T47D (cell line): ENCODE results near the gene ZP4.
"Not testable (repeated sequence)": the region's sequence is repeated elsewhere in the genome, so short reads cannot be mapped to it uniquely, and the experiment has no call there.

Experiments used
- DNase-seq, 2 experiments: peaks; one replicate each; pipeline versions ENCODE4 v3.0.0 to v3.0.0-alpha.2; 2011 to 2012; ENCODE audit warnings: low read depth in 1 of 2, low spot score in 1 of 2
- JUND ChIP-seq: IDR thresholded peaks from 2 replicates; pipeline ENCODE4 v1.6.1; 2012; ENCODE audit warnings: low read depth
- in situ Hi-C: cut with HindIII; loops from 2 replicates; pipeline ENCODE4 v1.10.0; 2016; ENCODE audit warnings: low sequenced_read_pairs, low pct_unique_long_range_greater_than_20kb

Gene ZP4

DNA sequence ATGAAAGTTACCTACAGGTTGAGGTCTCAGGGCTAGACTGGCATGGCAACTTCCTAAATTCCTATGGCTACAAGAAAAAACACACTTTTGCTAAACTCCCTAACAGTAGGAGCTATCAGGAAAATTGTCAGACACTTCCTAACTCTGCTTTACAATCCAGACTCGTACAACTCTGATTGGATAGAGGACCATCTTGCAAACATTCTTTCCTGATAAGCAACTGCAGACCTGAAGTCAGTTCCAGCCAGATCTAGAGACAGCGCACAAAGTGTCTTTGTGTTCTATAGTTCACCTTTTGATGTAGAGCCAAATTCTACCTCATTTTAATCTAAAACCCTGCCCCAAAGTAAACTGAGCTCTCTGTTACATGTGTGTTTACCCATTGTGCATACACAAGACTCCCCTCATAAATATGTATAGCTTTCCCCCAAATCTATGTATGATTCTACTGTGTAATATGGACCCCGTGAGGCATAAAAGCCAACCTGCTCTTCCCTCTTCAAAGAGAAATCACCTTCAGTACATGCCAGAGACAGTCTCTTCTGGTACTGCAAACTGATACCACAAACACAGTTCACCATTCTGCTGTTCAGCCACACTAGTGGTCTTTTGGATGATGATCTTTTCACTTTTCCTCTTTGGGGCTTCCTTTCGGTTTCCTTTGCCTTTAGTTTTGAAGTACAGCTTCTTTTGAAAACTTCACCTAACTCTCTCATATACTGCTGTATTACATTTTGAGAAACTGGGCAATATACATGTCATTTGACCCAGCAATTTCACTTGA is 21.7 kb downstream of the ZP4 start:
- in situ Hi-C loops = no loop called here
- no peak for DNase-seq
- no peak for TF ChIP-seq JUND

DNA sequence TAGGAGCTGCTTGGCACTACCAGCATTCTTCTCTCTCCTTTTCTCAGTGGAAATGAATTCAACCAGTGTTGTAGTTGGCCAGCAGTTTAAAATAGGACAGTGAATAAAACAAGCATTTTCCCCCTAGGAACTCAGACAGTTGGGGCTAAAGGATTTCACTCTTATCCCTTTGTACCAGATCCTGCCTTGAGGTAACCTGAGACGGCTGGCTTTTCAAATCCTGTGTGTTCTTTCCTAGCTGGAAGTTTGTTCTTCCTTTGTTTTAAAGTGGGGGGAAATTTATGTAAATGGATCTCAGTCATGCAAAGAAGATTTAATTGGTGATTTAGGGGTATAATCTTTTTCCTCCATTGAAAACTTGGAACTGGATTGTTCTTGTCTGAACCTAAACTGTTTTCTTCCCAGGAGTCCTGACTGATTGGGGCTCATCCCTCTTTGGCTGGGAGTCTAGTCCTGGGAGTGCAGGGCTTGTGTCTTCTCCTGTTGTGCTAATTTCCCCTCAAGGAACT is 23.3 kb downstream of the ZP4 start:
- in situ Hi-C loops = no loop called here
- no peak for TF ChIP-seq JUND
- no peak for DNase-seq

DNA sequence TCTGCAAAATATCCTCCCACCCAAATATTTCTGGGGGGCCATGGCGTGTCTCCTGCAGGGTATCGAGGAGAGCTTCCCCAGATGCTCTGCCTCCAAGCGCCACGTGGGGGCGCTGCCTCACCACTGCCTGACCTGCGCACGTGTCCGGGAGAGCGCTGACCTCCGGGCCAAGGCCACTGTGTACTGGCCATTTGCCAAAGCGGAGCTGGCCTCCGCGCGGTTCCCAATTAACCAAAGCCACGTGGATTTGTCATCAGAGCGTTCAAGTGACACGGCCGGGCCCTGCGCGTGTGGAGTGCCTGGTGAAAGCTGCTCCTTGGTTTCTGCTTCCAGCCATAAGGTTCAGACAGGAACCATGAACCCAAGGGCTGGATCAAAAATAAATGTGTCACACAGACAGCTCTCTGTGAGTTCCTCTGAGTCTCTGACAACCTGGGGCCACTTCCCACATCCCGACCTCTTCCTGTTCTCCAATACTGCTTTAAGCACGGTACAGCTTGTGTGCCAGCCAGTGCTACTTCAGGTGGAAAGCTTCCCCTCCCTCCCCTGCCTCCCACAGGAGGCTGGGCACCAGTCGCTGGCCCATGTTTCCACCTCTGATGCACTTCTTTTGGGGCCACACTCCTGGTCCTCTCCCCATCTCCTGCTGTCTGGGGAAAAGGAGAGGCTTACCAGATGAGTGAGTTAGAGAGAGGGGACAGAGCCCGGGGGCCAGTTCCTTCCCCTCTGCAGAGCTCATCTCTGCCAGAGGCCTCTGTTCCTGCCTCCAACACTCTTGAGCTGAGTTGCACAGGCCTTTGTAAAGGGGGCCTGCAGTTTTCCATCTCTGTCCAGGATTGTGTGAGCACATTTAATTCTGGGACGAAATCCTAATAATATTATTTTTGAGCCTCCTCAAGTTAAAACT is 26.1 kb downstream of the ZP4 start:
- DNase-seq = peak in 1 of 2 experiments; percentile 74
- no peak for TF ChIP-seq JUND
- in situ Hi-C loops = no loop called here

DNA sequence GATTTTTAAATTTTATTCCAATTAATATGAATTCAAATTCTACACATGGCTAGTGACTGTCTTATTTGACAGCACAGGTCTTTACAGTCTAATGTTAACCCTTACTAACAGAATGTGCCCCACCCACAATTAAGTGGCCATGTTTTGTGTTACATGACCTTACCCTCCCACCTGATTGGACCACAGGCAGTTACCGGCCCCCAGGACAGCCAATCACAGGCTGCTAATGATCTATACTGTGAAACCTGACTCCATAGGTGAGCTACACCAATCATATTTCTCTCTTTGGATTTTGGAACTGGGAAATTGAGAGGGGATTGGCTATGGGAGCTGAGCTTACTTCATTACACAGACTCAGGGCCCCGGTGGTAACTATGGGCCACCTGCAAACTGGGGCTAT is 27.5 kb downstream of the ZP4 start:
- peak in 1 of 2 experiments; percentile 49 for DNase-seq
- in situ Hi-C loops = no loop called here
- TF ChIP-seq JUND = no peak

DNA sequence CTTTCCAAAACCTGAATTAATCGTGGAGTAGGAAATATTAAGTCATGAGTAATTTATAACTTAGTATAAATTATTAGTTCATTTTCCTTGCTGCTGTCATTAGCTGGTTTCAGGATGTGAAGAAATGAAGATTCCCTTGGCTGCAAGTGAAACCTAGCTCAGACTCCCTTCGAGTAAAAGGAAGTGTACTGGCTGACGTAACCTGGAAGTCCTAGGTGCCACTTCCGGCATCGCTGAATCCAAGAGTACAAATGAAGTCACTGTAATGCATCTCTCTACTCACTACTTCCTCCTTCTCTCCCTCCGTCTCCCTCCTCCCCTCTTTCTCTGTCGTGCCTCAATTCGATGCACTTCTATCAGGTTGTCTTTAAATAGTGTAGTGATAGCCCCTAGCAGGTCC is 28.8 kb downstream of the ZP4 start:
- DNase-seq = no peak
- no peak for TF ChIP-seq JUND
- in situ Hi-C loops = no loop called here

DNA sequence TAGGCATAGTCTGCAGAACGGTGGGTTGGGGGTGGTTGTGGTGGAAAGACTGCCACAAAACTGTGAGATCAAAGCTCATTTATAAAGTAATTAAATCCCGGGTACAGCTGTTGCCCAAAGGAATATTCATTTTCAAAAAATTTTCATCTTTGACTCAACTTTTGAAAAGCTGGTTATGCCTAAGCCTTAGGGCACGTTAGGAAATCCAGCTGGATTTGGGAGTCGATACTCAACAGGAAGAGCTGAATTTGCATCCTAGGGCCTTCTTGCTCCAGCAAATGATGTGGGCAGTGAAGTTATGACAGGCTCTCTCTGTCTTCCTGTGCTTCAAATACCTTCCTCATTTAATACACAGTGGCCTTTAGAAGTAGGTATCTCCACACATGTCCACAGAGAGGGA is 31.7 kb downstream of the ZP4 start:
- no peak for TF ChIP-seq JUND
- in situ Hi-C loops = no loop called here
- no peak for DNase-seq

DNA sequence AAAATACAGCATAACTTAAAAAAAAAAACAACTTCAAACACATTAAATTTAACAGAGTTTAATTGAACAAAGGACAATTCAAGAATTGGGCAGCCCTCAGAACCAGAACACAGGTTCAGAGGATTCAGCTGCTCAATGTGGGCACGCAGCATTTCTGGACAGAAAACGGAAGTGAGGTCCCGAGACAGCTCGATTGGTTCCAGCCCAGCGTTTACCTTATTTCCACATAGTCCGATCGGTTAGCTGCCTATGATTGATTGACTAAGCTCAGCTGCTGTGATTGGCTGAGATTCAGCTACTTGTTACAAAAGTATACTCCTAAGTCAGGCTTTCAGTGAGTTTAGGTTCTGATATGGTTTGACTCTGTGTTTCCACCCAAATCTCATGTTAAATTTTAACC is 33.3 kb downstream of the ZP4 start:
- TF ChIP-seq JUND = no peak
- DNase-seq = no peak
- in situ Hi-C loops = no loop called here

DNA sequence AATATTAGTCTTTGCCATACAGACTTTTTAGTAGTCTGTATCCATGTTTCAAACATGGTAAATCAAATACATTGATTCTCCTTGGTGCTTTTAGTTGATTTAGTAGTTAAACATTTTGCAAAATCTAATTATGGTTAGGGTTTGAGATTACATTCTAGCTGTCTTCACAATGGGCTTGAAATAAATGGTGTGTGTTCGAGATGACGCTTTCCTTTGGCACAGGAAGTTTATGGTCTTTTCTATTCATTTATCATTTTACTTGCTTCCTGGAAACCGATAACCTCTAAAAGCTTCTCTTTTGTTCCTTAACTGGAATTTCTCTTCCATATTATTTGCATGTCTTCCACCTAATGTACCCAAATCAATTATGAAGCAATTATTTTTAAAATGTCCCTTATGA is 38.4 kb downstream of the ZP4 start:
- no peak for DNase-seq
- TF ChIP-seq JUND = no peak
- in situ Hi-C loops = no loop called here

DNA sequence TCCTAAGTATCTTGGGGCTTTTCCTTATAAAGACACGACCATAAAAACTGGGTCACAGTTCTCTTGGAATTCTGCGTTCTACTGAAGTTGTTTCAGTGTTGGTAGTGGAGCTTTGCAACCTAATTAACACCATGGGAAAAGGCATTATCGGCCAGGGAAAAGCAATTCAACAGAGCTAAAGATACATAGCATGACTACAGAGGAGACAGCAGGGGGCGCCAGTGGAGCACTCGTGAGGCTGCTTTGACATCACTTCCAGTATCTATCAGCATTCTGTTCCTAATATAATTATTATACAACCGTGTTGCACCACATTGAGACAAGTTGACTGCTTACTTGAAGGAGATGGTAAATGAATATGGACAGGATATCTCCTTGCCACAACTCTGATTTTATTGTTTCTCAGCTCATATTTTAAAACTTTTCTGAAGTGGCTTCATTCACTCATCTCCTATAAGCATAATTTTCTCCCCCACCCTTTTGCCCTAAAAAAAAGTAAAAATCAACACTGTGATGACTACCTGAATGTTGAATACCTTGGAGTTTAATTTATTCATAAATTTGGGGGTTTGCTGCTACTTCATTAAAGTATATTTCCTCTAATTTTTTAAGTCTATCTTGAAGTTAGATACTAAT is 39.4 kb downstream of the ZP4 start:
- no peak for TF ChIP-seq JUND
- DNase-seq = peak in 1 of 2 experiments; percentile 71
- in situ Hi-C loops = no loop called here

DNA sequence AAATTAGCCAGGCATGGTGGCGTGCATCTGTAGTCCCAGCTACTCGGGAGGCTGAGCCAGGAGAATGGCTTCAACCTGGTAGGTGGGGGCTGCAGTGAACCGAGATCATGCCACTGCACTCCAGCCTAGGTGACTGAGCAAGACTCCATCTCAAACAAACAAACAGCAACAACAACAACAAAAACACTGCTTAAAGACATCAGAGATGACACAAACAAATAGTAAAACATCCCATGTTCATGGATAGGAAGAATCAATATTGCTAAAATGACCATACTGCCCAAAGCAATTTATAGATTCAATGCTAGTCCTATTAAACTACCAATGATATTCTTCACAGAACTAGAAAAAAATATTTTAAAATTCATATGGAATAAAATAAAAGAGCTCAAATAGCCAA is 47.2 kb downstream of the ZP4 start:
- DNase-seq, in situ Hi-C loops: not testable (repeated sequence)

DNA sequence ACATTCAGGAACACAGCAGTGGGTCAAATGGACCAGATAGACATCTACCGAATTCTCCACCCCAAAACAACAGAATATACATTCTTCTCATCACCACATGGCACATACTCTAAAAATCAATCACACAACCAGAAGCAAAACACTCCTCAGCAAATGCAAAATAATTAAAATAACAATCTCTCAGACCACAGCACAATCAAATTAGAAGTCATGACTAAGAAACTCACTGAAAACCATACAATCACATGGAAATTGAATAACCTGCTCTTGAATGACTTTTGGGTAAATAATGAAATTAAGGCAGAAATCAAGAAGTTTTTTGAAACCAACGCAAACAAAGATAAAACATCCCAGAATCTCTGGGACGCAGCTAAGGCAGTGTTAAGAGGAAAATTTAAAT is 49.2 kb downstream of the ZP4 start:
- DNase-seq = no peak
- in situ Hi-C loops = no loop called here
- TF ChIP-seq JUND = no peak

DNA sequence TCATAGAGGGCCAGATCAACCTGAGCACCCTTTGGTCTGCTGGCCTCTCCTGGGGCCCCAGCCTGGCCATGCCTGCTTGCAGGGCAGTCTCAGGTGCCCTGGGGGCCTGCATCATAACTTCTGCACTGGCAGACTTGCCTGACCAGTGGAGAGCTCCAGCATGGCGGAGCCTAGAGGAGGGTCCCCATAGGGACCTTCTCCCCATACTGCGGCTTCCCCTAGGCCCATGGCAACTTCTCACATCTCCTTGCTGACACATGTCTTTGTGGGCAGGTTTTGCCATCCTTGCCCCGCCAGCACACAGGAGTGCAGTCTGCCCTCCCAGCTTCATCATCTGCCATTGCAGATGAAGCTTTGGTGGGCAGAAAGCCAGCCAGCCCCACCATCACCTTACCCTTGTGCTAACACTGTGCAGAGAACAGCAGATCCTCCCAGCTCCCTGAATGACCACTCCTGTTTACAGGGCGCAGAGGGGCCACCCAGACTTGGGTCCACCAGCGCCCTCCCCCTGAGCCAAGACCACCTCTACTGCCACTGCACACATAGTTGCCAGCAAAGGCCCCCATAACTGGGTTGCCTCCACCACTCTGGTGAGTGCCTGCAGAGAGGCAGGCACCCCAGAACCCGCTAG is 51.7 kb downstream of the ZP4 start:
- no peak for TF ChIP-seq JUND
- no peak for DNase-seq
- in situ Hi-C loops = no loop called here
